LNCAP (cell line): ENCODE results near the gene SCFD2.

Source experiments
- CTCF ChIP-seq: fragments of 450-650 bp; IDR thresholded peaks from 2 replicates; pipeline ENCODE4 v1.5.1; 2017; ENCODE audit warnings: mild to moderate bottlenecking

SCFD2 gene

GRCh38 chr4:52836120-52836519 is 529.7 kb downstream of the SCFD2 start:
- no peak for TF ChIP-seq CTCF

GRCh38 chr4:52833941-52834525 is 531.8 kb downstream of the SCFD2 start:
- no peak for TF ChIP-seq CTCF

GRCh38 chr4:52825460-52826090 is 540.3 kb downstream of the SCFD2 start:
- no peak for TF ChIP-seq CTCF

GRCh38 chr4:52824603-52825459 is 541.0 kb downstream of the SCFD2 start:
- TF ChIP-seq CTCF: no peak

- no peak for TF ChIP-seq CTCF
Measured at GRCh38 chr4:52824270-52824602, 541.6 kb downstream of the SCFD2 start.

GRCh38 chr4:52823702-52824092 is 542.2 kb downstream of the SCFD2 start:
- no peak for TF ChIP-seq CTCF
